HG03520 (cell line): ENCODE data around the gene QSER1.
"Not testable (repeated sequence)": the region's sequence is repeated elsewhere in the genome, so short reads cannot be mapped to it uniquely, and the experiment has no call there.

Source experiments
- ATAC-seq: cut with Tn5 transposase; IDR thresholded peaks from one replicate; pipeline ENCODE4 v1.9.1; 2021; ENCODE audit warnings: mild to moderate bottlenecking, moderate library complexity; ENCODE audit not compliant: unreplicated experiment

QSER1 gene

GRCh38 chr11:32932196-32932595, 39.6 kb downstream of the QSER1 start:
- ATAC-seq: no peak

- no peak for ATAC-seq
Measured at GRCh38 chr11:32935462-32936029, 42.9 kb downstream of the QSER1 start.

GRCh38 chr11:32936178-32936577, 43.6 kb downstream of the QSER1 start:
- ATAC-seq: not testable (repeated sequence)

GRCh38 chr11:32937283-32937682, 44.7 kb downstream of the QSER1 start:
- ATAC-seq: not testable (repeated sequence)

GRCh38 chr11:32939046-32939445, 46.4 kb downstream of the QSER1 start:
- ATAC-seq: no peak

- no peak for ATAC-seq
Measured at GRCh38 chr11:32939866-32940265, 47.3 kb downstream of the QSER1 start.

GRCh38 chr11:32940865-32941264, 48.3 kb downstream of the QSER1 start:
- ATAC-seq: peak; percentile 64

GRCh38 chr11:32947978-32948377, 55.4 kb downstream of the QSER1 start:
- no peak for ATAC-seq

GRCh38 chr11:32949739-32950138, 57.1 kb downstream of the QSER1 start:
- ATAC-seq: no peak

GRCh38 chr11:32952421-32952820, 59.8 kb downstream of the QSER1 start:
- no peak for ATAC-seq

GRCh38 chr11:32953700-32954099, 61.1 kb downstream of the QSER1 start:
- no peak for ATAC-seq

- no peak for ATAC-seq
Measured at GRCh38 chr11:32960553-32961164, 68.0 kb downstream of the QSER1 start.

GRCh38 chr11:32962016-32962415, 69.4 kb downstream of the QSER1 start:
- ATAC-seq: no peak

- ATAC-seq: no peak
Measured at GRCh38 chr11:32963721-32964120, 71.1 kb downstream of the QSER1 start.

GRCh38 chr11:32968541-32968940, 75.9 kb downstream of the QSER1 start:
- ATAC-seq: no peak

GRCh38 chr11:32972233-32972632, 79.6 kb downstream of the QSER1 start:
- not testable (repeated sequence) for ATAC-seq

GRCh38 chr11:32972781-32973180, 80.2 kb downstream of the QSER1 start:
- no peak for ATAC-seq

GRCh38 chr11:32982626-32983025, 90.0 kb downstream of the QSER1 start:
- no peak for ATAC-seq

GRCh38 chr11:32983506-32983905, 90.9 kb downstream of the QSER1 start:
- no peak for ATAC-seq

GRCh38 chr11:32985600-32985999, 93.0 kb downstream of the QSER1 start:
- no peak for ATAC-seq

- no peak for ATAC-seq
Measured at GRCh38 chr11:32987851-32988250, 95.2 kb downstream of the QSER1 start.

- ATAC-seq: no peak
Measured at GRCh38 chr11:32990481-32990880, 97.9 kb downstream of the QSER1 start.

- no peak for ATAC-seq
Measured at GRCh38 chr11:32991427-32991826, 98.8 kb downstream of the QSER1 start.
